Neural progenitor cell (in vitro differentiated cells): Measurements from ENCODE around the gene MYO1C. TPM values are rescaled to one million over a fixed set of nuclear protein-coding genes. Genes with fewer than 3 reads are reported as not detected.

ENCODE experiments used
- DNase-seq: peaks from one replicate; pipeline ENCODE4 v3.0.0-alpha.2; 2016; ENCODE audit warnings: low spot score
- H2AFZ ChIP-seq: fragments of 200-600 bp; sonication (generic); replicated peaks from 2 replicates; pipeline ENCODE4 v1.6.1; 2016; ENCODE audit warnings: antibody characterized with exemption
- H3F3A ChIP-seq: fragments of 200-600 bp; sonication (generic); 2 replicates; pipeline ENCODE4 v1.6.1; 2016; ENCODE audit warnings: antibody characterized with exemption, low read depth
- H3K27ac ChIP-seq: fragments of 200-600 bp; sonication (generic); 2 replicates; pipeline ENCODE4 v1.5.1; 2016; ENCODE audit warnings: mild to moderate bottlenecking
- H3K27me3 ChIP-seq: fragments of 200-600 bp; sonication (generic); 2 replicates; pipeline ENCODE4 v1.6.1; 2016; ENCODE audit warnings: mild to moderate bottlenecking, moderate library complexity
- H3K36me3 ChIP-seq: fragments of 200-600 bp; sonication (generic); 2 replicates; pipeline ENCODE4 v1.5.1; 2016
- H3K4me1 ChIP-seq: fragments of 200-600 bp; sonication (generic); 2 replicates; pipeline ENCODE4 v1.6.1; 2016; ENCODE audit warnings: mixed run types
- H3K4me2 ChIP-seq: fragments of 200-600 bp; sonication (generic); 2 replicates; pipeline ENCODE4 v1.6.1; 2016
- H3K4me3 ChIP-seq: fragments of 200-600 bp; sonication (generic); 2 replicates; pipeline ENCODE4 v1.5.1; 2016
- H3K79me2 ChIP-seq: fragments of 200-600 bp; sonication (generic); 2 replicates; pipeline ENCODE4 v1.6.1; 2016; ENCODE audit warnings: low read depth
- H3K9ac ChIP-seq: fragments of 200-600 bp; sonication (generic); 2 replicates; pipeline ENCODE4 v1.6.1; 2016
- H3K9me3 ChIP-seq: fragments of 200-600 bp; sonication (generic); 2 replicates; pipeline ENCODE4 v1.5.1; 2016; ENCODE audit warnings: low read depth
- H4K20me1 ChIP-seq: fragments of 200-600 bp; sonication (generic); 2 replicates; pipeline ENCODE4 v1.6.1; 2016; ENCODE audit warnings: low read depth
- H3K27ac Mint-ChIP-seq: 3 replicates; pipeline ENCODE4 v1.8.0; 2021; ENCODE audit warnings: mixed read lengths
- H3K27me3 Mint-ChIP-seq: 2 replicates; pipeline ENCODE4 v1.8.0; 2022; ENCODE audit warnings: low read depth, mild to moderate bottlenecking, inconsistent platforms, moderate library complexity, mixed read lengths; ENCODE audit not compliant: insufficient read depth
- H3K36me3 Mint-ChIP-seq: 3 replicates; pipeline ENCODE4 v1.8.0; 2021; ENCODE audit warnings: mixed read lengths
- H3K4me1 Mint-ChIP-seq: 3 replicates; pipeline ENCODE4 v1.8.0; 2021; ENCODE audit warnings: mixed read lengths
- H3K4me3 Mint-ChIP-seq: 3 replicates; pipeline ENCODE4 v1.8.0; 2021; ENCODE audit warnings: mild to moderate bottlenecking, moderate library complexity, mixed read lengths
- H3K9me3 Mint-ChIP-seq: 3 replicates; pipeline ENCODE4 v1.8.0; 2020; ENCODE audit warnings: mixed read lengths
- EZH2 ChIP-seq: fragments of 200-600 bp; sonication (generic); IDR thresholded peaks from 2 replicates; pipeline ENCODE4 v1.6.1; 2017; ENCODE audit warnings: antibody characterized with exemption, mild to moderate bottlenecking, moderate library complexity
- EZH2phosphoT487 ChIP-seq: fragments of 200-600 bp; sonication (generic); IDR thresholded peaks from 2 replicates; pipeline ENCODE4 v1.6.1; 2017; ENCODE audit warnings: antibody characterized with exemption
- total RNA-seq: library from RNA; depleted of rRNA; stranded (reverse); fragments of >200 nt; gene quantifications from 2 replicates; pipeline ENCODE4 v1.2.3, GENCODE V29; 2015; ENCODE audit warnings: low replicate concordance
- TF ChIP-seq, protein P1 (sequence below): fragments of 200-600 bp; sonication (generic); IDR thresholded peaks from 2 replicates; pipeline ENCODE4 v1.5.1; 2017; ENCODE audit warnings: antibody characterized with exemption, mild to moderate bottlenecking

Gene MYO1C
- total RNA-seq, 1 donor from 2014 or later: 28.7 TPM

GRCh38 chr17:1414634-1415033, 77.9 kb downstream of the MYO1C start:
- Mint-ChIP-seq H3K9me3 (no peaks in the 10 kb centered on the region), H3K4me1 (no peaks in the 10 kb centered on the region), H3K4me3 (no peak overlapping the region), H3K27me3 (no peaks in the 10 kb centered on the region), H3K27ac (peak overlapping the region; percentile 65), H3K36me3 (peaks cover 3% of the 10 kb centered on the region)
- Histone ChIP-seq H3K4me2 (no peak overlapping the region), H2AFZ (no peak overlapping the region), H3K79me2 (no peaks in the 10 kb centered on the region), H3K36me3 (no peaks in the 10 kb centered on the region), H3K9ac (no peak overlapping the region), H3K4me3 (no peak overlapping the region), H4K20me1 (no peaks in the 10 kb centered on the region), H3K27me3 (no peaks in the 10 kb centered on the region), H3K9me3 (no peaks in the 10 kb centered on the region), H3K4me1 (no peaks in the 10 kb centered on the region), H3K27ac (no peak overlapping the region), H3F3A (peaks cover 8% of the 10 kb centered on the region)
- no peak for DNase-seq
- TF ChIP-seq EZH2 (no peak), EZH2phosphoT487 (no peak)
- TF ChIP-seq, protein P1, sequence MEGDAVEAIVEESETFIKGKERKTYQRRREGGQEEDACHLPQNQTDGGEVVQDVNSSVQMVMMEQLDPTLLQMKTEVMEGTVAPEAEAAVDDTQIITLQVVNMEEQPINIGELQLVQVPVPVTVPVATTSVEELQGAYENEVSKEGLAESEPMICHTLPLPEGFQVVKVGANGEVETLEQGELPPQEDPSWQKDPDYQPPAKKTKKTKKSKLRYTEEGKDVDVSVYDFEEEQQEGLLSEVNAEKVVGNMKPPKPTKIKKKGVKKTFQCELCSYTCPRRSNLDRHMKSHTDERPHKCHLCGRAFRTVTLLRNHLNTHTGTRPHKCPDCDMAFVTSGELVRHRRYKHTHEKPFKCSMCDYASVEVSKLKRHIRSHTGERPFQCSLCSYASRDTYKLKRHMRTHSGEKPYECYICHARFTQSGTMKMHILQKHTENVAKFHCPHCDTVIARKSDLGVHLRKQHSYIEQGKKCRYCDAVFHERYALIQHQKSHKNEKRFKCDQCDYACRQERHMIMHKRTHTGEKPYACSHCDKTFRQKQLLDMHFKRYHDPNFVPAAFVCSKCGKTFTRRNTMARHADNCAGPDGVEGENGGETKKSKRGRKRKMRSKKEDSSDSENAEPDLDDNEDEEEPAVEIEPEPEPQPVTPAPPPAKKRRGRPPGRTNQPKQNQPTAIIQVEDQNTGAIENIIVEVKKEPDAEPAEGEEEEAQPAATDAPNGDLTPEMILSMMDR: no peak

Other genes starting within 250 kb of the MYO1C start
- not detected in 2 replicates for gene BHLHA9, start 222.2 kb downstream of the MYO1C start, total RNA-seq
- gene TRARG1, start 213.0 kb downstream of the MYO1C start, total RNA-seq: 0.06 TPM in 1 of 2 replicates, not detected in the other
- gene YWHAE, start 92.5 kb downstream of the MYO1C start, total RNA-seq: 1,602 and 2,181 TPM in 2 replicates
- 52.2 and 59.6 TPM in 2 replicates for gene CRK, start 36.5 kb downstream of the MYO1C start, total RNA-seq
- gene INPP5K, start 23.9 kb upstream of the MYO1C start, total RNA-seq: 11.7 and 20.9 TPM in 2 replicates
- 25.3 and 29.6 TPM in 2 replicates for gene PITPNA, start 70.1 kb upstream of the MYO1C start, total RNA-seq
- 6.8 and 18.4 TPM in 2 replicates for gene SLC43A2, start 136.1 kb upstream of the MYO1C start, total RNA-seq
- 1.1 TPM in 1 of 2 replicates, not detected in the other for gene SCARF1, start 153.0 kb upstream of the MYO1C start, total RNA-seq
- 0.13 and 2.8 TPM in 2 replicates for gene RILP, start 157.2 kb upstream of the MYO1C start, total RNA-seq
- gene PRPF8, start 192.2 kb upstream of the MYO1C start, total RNA-seq: 119 and 173 TPM in 2 replicates
- gene TLCD2, start 217.7 kb upstream of the MYO1C start, total RNA-seq: 0.15 and 0.28 TPM in 2 replicates
- 1.9 and 10.4 TPM in 2 replicates for gene WDR81, start 232.0 kb upstream of the MYO1C start, total RNA-seq